Measurements from ENCODE around the gene PTPN1. TPM values are rescaled to one million over a fixed set of nuclear protein-coding genes. Genes with fewer than 3 reads are reported as not detected.
"Not testable (repeated sequence)": the region's sequence is repeated elsewhere in the genome, so short reads cannot be mapped to it uniquely, and the experiment has no call there.

The PTPN1 gene
- total RNA-seq, 1 experiment from 2014 or later, result 63.0 TPM

GRCh38 chr20:50470264-50470858, 39.8 kb upstream of the PTPN1 start:
- H3K4me3 Mint-ChIP-seq (ENCODE audit: unreplicated experiment), result no peak overlapping the region
- H3K4me1 Mint-ChIP-seq (ENCODE audit: insufficient read depth, unreplicated experiment), result no peaks in the 10 kb centered on the region
- POLR2A ChIA-PET, result interaction anchor here (0.7 to 2.6 kb wide), 7 partner anchors 13 to 326 kb away, joined by 3 to 9 read pairs (median 4); partner anchors contain the start of gene PTPN1
- DNase-seq (ENCODE audit: unreplicated experiment), result no peak
- H3K27ac Mint-ChIP-seq (ENCODE audit: low read depth, unreplicated experiment), result no peak overlapping the region
- no peak for TF ChIP-seq CTCF (IDR thresholded peaks at IDR 0.05; ENCODE audit: unreplicated experiment)
- peaks cover 4% of the 10 kb centered on the region for H3K36me3 Mint-ChIP-seq (ENCODE audit: insufficient read depth, unreplicated experiment)
- CTCF ChIA-PET, result interaction anchor here (0.7 to 10.7 kb wide), 8 partner anchors 8 to 399 kb away, joined by 3 to 295 read pairs (median 4); partner anchors contain the start of gene CEBPB
- intact Hi-C loops (cut with micrococcal nuclease), result loop anchor here (10.0 kb wide), 1 partner anchor 274 kb away; no protein-coding TSS in a partner anchor
- H3K27me3 Mint-ChIP-seq (ENCODE audit: insufficient read depth, unreplicated experiment), result no peaks in the 10 kb centered on the region
- peaks cover 7% of the 10 kb centered on the region for H3K9me3 Mint-ChIP-seq (ENCODE audit: unreplicated experiment)
- no TSS peak for BruUV-seq (replicated peaks)

DNA sequence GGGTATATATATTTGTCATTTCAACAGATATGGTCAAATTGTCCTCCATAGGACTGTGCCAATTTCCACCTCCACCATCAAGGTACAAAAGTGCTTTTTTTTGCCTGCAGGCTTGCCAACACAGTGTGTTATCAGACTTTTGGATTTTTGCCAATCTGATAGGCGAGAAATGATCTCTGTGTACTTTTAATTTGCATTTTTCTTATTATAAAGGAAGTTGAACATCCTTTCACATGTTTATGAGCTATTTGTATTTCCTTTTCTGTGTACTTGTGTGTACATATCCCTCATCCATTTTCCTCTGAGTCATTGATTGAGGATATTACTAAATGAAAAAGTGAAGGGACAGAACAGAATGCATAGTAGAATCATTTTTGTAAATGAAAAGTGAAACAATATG, 39.0 kb upstream of the PTPN1 start:
- BruUV-seq (replicated peaks), result no TSS peak
- H3K4me3 Mint-ChIP-seq (ENCODE audit: unreplicated experiment), result no peak overlapping the region
- no peak for TF ChIP-seq CTCF (IDR thresholded peaks at IDR 0.05; ENCODE audit: unreplicated experiment)
- CTCF ChIA-PET, result interaction anchor here (0.6 to 3.5 kb wide), 7 partner anchors 9 to 400 kb away, joined by 3 to 10 read pairs (median 5); no protein-coding TSS in a partner anchor
- intact Hi-C loops (cut with micrococcal nuclease), result loop anchor here (10.0 kb wide), 1 partner anchor 274 kb away; no protein-coding TSS in a partner anchor
- H3K36me3 Mint-ChIP-seq (ENCODE audit: insufficient read depth, unreplicated experiment), result peaks cover 4% of the 10 kb centered on the region
- DNase-seq (ENCODE audit: unreplicated experiment), result no peak
- POLR2A ChIA-PET, result interaction anchor here (0.6 to 2.6 kb wide), 6 partner anchors 12 to 327 kb away, joined by 3 to 9 read pairs (median 4); no protein-coding TSS in a partner anchor
- H3K27ac Mint-ChIP-seq (ENCODE audit: low read depth, unreplicated experiment), result no peak overlapping the region
- H3K9me3 Mint-ChIP-seq (ENCODE audit: unreplicated experiment), result peaks cover 7% of the 10 kb centered on the region
- H3K4me1 Mint-ChIP-seq (ENCODE audit: insufficient read depth, unreplicated experiment), result peaks cover 6% of the 10 kb centered on the region
- H3K27me3 Mint-ChIP-seq (ENCODE audit: insufficient read depth, unreplicated experiment), result no peaks in the 10 kb centered on the region

- peaks cover 4% of the 10 kb centered on the region for H3K36me3 Mint-ChIP-seq (ENCODE audit: insufficient read depth, unreplicated experiment)
- H3K27ac Mint-ChIP-seq (ENCODE audit: low read depth, unreplicated experiment), result no peak overlapping the region
- CTCF ChIA-PET, result interaction anchor here (0.6 to 8.4 kb wide), 9 partner anchors 9 to 315 kb away, joined by 3 to 36 read pairs (median 5); no protein-coding TSS in a partner anchor
- peaks cover 6% of the 10 kb centered on the region for H3K4me1 Mint-ChIP-seq (ENCODE audit: insufficient read depth, unreplicated experiment)
- intact Hi-C loops (cut with micrococcal nuclease), result loop anchor here (10.0 kb wide), 1 partner anchor 272 kb away; no protein-coding TSS in a partner anchor
- H3K27me3 Mint-ChIP-seq (ENCODE audit: insufficient read depth, unreplicated experiment), result no peaks in the 10 kb centered on the region
- POLR2A ChIA-PET, result interaction anchor here (0.8 kb wide), 1 partner anchor 9 kb away, joined by 3 read pairs; no protein-coding TSS in a partner anchor
- no peak for DNase-seq (ENCODE audit: unreplicated experiment)
- TF ChIP-seq CTCF (IDR thresholded peaks at IDR 0.05; ENCODE audit: unreplicated experiment), result no peak
- H3K9me3 Mint-ChIP-seq (ENCODE audit: unreplicated experiment), result peaks cover 7% of the 10 kb centered on the region
- H3K4me3 Mint-ChIP-seq (ENCODE audit: unreplicated experiment), result no peak overlapping the region
- BruUV-seq (replicated peaks), result no TSS peak
Observed at GRCh38 chr20:50472693-50473664, 37.2 kb upstream of the PTPN1 start.

- not testable (repeated sequence) for BruUV-seq (replicated peaks); H3K27me3 Mint-ChIP-seq (ENCODE audit: insufficient read depth, unreplicated experiment); H3K4me1 Mint-ChIP-seq (ENCODE audit: insufficient read depth, unreplicated experiment); H3K27ac Mint-ChIP-seq (ENCODE audit: low read depth, unreplicated experiment); H3K4me3 Mint-ChIP-seq (ENCODE audit: unreplicated experiment); H3K36me3 Mint-ChIP-seq (ENCODE audit: insufficient read depth, unreplicated experiment); H3K9me3 Mint-ChIP-seq (ENCODE audit: unreplicated experiment)
- DNase-seq (ENCODE audit: unreplicated experiment), result peak; percentile 41
- CTCF ChIA-PET, result interaction anchor here (1.0 to 8.4 kb wide), 3 partner anchors 102 to 295 kb away, joined by 3 to 36 read pairs (median 4); no protein-coding TSS in a partner anchor
- POLR2A ChIA-PET, result interaction anchor here (0.7 to 1.6 kb wide), 3 partner anchors 8 to 36 kb away, joined by 3 to 6 read pairs (median 3); partner anchors contain the start of gene PTPN1
- intact Hi-C loops (cut with micrococcal nuclease), result loop anchor here (10.0 kb wide), 1 partner anchor 270 kb away; no protein-coding TSS in a partner anchor
Observed at GRCh38 chr20:50474356-50474755, 35.8 kb upstream of the PTPN1 start.

All from MCF 10A (cell line).